GM15510 (cell line): ENCODE results near the gene CELSR2.

Experiments used
- POLR2A ChIP-seq: IDR thresholded peaks from 3 replicates; pipeline ENCODE4 v1.6.1; 2011; ENCODE audit warnings: borderline replicate concordance; ENCODE audit not compliant: insufficient read length; ENCODE audit errors: extremely low read depth

CELSR2 gene

DNA sequence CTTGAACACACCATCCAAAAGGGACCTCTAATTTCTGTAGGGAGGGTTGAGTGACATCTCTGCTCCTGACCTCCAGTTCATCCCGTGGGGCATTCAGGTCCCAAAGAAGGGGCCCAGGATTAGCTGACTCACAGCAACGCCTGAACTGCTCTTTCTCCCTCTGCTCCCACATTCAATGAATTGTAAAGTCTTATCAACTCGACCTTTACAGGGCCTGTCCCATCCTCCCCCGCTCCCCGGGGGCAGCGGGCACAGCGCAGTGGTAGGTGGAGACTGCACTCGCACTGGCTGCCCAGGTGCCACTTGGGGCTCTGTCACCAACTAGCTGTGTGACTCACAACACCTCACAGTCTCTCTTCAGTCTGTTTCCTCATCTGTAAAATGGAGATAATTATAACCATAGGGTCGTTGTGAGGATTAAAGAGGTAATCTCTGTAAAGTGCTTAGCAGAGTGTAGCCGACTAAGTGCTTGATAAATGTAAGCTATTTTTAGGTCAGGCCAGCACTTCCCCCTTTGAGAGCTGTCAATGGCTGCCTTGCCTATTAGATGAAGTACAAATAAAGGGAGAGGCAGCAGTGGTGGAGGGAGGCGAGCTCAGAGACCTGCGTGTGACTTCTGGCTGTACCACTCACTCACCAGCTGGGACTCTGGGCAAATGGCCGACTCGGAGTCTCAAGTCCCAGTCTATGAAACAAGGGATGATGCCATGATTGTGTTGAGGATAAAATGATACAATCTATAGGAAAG is 58.1 kb downstream of the CELSR2 start:
- no peak for TF ChIP-seq POLR2A

DNA sequence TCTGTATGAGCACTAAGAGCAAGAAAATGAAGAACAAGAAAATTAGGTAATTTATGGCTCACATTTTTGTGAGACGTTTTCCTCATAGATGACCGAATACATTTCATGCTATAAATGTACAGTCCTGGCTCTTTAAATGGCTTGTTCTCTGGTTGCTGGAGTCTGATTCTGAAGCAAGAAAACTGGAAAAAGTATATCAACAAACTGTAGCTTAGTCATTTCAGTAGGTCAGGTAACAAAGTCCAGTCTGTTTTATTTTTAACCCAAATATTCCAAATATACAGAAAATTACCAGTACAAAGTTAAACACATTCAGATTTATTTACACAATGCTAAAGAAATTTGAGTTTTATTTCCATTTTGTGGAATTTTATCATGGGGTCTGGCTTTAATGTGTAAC is 60.0 kb downstream of the CELSR2 start:
- no peak for TF ChIP-seq POLR2A

DNA sequence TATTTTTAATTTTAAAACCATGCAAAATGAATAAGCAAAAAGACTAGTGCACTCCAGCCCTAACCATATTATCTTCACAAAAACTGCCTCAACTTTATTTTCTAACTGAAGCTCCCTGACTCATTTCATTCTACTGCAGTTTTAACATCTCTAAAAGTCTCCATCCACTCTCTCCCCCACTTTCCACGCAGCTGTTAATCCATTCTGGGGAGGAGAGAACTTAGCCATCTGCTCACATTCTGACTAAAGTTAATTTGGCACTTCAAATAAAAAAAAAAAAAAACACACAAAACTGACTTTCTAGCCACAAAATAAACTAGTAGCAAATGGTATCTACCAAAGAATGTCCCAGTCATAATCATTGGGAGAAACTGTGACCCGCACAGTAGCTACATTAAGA is 62.9 kb downstream of the CELSR2 start:
- TF ChIP-seq POLR2A, result no peak

DNA sequence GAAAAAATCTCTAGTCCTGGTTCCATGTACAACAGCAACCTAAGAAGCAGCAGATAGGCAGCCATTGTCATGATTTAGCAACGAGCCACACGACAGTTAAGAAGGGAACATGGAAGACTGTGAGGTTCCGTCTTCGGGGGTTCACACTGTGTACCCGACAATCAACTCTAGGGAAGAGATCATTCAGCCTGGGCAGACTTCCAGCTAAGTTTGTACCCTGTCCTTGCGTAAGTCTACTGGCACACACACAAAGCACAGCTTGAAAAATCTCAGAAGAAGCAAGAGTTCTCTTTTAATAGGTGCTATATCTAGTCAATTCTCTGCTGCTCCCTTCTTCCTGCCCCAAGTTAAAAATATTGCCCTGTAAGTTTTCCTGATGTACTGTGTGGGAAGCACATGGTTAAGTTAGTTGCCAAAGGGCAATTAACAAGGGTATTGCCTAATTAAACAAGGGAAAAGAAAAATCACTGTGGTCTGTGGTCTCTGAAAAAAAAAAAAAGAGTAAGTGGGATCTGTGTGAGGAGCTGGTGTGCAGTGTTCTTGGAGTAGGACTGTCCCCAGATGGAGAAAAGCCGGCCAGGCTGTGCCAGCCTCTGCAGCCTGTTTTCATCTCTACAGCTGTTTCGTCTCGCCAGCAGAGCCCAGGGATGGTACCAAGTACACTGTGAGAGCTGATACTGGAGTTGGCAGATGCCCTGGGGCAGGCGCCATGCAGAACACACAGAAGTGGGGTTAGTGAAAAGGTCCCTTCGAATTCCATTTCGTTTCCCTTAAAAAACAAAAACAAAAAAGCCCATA is 63.8 kb downstream of the CELSR2 start:
- no peak for TF ChIP-seq POLR2A

DNA sequence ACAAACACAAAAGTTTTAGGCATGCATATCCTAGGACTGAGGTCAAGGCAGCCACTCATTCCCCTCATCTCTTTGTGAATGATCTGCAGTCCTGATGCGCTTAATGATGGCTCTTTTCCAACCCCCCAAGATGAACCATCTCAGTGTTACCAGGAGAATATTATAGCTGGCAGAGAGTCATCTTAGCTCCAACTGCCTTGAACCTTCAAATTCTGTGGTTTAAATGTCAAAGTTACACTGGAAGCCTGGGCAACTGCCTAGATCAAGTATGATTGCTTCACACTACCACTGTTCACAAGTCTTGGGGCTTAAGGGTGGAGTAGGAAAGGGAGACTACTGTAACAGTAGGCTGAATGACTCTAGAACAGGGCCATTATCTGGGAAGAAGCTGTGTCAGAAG is 65.5 kb downstream of the CELSR2 start:
- TF ChIP-seq POLR2A, result no peak

DNA sequence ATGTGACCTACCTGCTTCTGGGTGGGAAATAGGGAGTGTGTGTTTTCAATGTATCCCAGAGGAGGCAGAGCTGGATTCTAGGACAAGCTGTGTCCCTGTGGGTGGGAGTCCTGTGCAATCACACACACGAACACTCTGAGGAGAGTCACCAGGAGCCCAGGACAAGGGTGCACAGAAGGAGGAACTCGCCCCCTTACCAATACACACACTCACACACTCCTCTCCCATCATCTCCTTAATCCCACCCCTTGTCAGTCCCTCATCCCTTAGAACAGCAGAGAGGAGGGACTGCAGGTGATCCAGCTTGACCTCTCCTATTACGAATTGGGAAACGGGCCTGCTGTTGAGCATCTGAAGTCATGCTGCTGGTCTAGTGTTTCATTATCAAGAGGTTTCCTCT is 65.9 kb downstream of the CELSR2 start:
- TF ChIP-seq POLR2A, result no peak

DNA sequence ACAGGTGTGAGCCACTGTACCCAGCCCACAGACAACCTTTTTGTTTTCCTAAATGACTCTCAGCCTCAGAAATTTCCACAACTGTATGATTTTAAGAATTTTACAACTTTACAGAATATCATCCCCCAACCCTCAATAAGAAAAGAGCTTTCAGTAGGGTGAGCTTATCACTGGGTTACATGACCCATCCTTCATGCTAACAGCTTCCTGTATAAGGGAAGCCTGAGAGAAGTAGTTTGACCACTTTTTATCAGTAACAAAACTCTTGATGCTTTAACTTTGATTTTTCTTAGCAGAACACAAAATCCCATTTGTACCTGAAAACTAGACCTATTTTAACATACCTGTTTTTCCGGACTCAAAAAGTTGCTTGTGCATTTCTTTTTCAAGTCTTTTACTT is 67.2 kb downstream of the CELSR2 start:
- TF ChIP-seq POLR2A, result no peak

DNA sequence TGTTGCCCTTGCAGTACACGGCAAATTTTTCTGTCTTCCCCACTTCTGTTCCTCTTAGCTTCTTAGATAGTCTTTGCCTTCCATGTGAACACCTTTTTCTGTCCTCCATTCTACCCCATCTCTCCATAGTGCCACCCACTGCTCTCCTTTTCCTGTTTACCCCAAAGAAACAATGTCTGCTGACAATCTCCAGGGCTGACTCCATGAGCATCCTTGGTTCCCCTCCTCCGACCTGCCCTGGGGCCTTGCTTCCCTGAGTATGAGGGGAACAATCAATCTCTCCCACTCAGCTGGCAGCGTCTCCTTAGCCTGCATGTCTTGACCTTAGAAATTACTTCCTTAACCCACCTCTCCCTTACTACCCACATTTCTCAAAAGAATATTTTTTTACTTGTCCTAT is 69.8 kb downstream of the CELSR2 start:
- no peak for TF ChIP-seq POLR2A

DNA sequence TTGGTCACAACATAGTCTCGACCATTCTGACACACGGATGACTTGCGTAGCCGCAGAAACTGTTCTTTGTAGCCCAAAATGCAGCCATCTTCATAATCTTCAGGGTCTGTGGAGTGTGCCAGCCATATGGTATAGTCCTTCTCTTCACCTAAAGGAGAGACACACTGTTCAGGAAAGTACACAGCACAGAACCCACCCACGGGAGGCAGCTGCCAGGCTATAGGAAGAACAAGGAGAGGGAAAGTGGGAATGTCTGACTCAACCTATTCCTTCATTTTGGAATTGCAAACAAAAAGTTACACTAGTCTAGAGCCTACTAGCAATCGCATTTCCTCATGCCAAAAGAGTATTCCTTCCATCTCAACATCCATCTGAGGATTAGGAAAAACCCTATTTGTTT is 73.6 kb downstream of the CELSR2 start:
- TF ChIP-seq POLR2A, result no peak
